Measurements from ENCODE around the gene NR1D1. TPM values are rescaled to one million over a fixed set of nuclear protein-coding genes. Genes with fewer than 3 reads are reported as not detected.

Gene NR1D1
- total RNA-seq, 1 donor from 2014 or later: 3.7 TPM

- intact Hi-C loops (cut with micrococcal nuclease): loop anchor here (1.0 to 2.0 kb wide), 2 partner anchors 13 to 101 kb away; partner anchors contain the start of gene MED24
Measured at GRCh38 chr17:40067710-40068109, 32.7 kb downstream of the NR1D1 start.

- intact Hi-C loops (cut with micrococcal nuclease): no loop called here
Measured at GRCh38 chr17:40065769-40066510, 34.4 kb downstream of the NR1D1 start.

GRCh38 chr17:40064971-40065768, 35.2 kb downstream of the NR1D1 start:
- intact Hi-C loops (cut with micrococcal nuclease): no loop called here

GRCh38 chr17:40063901-40064531, 36.4 kb downstream of the NR1D1 start:
- intact Hi-C loops (cut with micrococcal nuclease): loop anchor here (1.0 to 2.0 kb wide), 4 partner anchors 10 to 77 kb away; partner anchors contain the start of genes CASC3 and MED24

- intact Hi-C loops (cut with micrococcal nuclease): loop anchor here (1.0 to 2.0 kb wide), 4 partner anchors 9 to 78 kb away; partner anchors contain the start of genes CASC3 and MED24
Measured at GRCh38 chr17:40063187-40063771, 37.1 kb downstream of the NR1D1 start.

GRCh38 chr17:40062329-40063186, 37.8 kb downstream of the NR1D1 start, which contains the start of gene THRA:
TSS of gene THRA (plus strand) at chr17:40062965. CDS start at chr17:40074489, 11,524 bp downstream.
- intact Hi-C loops (cut with micrococcal nuclease): loop anchor here (1.0 to 2.0 kb wide), 4 partner anchors 8 to 78 kb away; partner anchors contain the start of genes CASC3 and MED24

GRCh38 chr17:40061609-40062038, 38.8 kb downstream of the NR1D1 start:
- intact Hi-C loops (cut with micrococcal nuclease): loop anchor here (2.0 kb wide), 2 partner anchors 49 to 79 kb away; partner anchors contain the start of gene CASC3

GRCh38 chr17:40060887-40061608, 39.3 kb downstream of the NR1D1 start:
- intact Hi-C loops (cut with micrococcal nuclease): no loop called here

GRCh38 chr17:40059729-40060475, 40.5 kb downstream of the NR1D1 start:
- intact Hi-C loops (cut with micrococcal nuclease): no loop called here

- intact Hi-C loops (cut with micrococcal nuclease): no loop called here
Measured at GRCh38 chr17:40058865-40059264, 41.5 kb downstream of the NR1D1 start.

GRCh38 chr17:40058186-40058784, 42.1 kb downstream of the NR1D1 start:
- intact Hi-C loops (cut with micrococcal nuclease): no loop called here

GRCh38 chr17:40056379-40057015, 43.9 kb downstream of the NR1D1 start:
- intact Hi-C loops (cut with micrococcal nuclease): no loop called here

Other genes with a start within 250 kb of the NR1D1 start
- 36.1 and 37.6 TPM in 2 replicates for gene IKZF3, start 236.3 kb downstream of the NR1D1 start, total RNA-seq
- 0.22 TPM in 1 of 2 replicates, not detected in the other for gene ZPBP2, start 232.4 kb downstream of the NR1D1 start, total RNA-seq
- gene GSDMB, start 182.0 kb downstream of the NR1D1 start, total RNA-seq: 87.5 and 92.1 TPM in 2 replicates
- gene ORMDL3, start 173.0 kb downstream of the NR1D1 start, total RNA-seq: 243 and 250 TPM in 2 replicates
- gene LRRC3C, start 172.9 kb downstream of the NR1D1 start, total RNA-seq: not detected in 2 replicates
- 2.5 and 2.8 TPM in 2 replicates for gene GSDMA, start 137.6 kb downstream of the NR1D1 start, total RNA-seq
- 130 and 132 TPM in 2 replicates for gene PSMD3, start 119.8 kb downstream of the NR1D1 start, total RNA-seq
- not detected in 2 replicates for gene CSF3, start 85.1 kb downstream of the NR1D1 start, total RNA-seq
- gene MED24, start 46.2 kb downstream of the NR1D1 start, total RNA-seq: 90.9 and 107 TPM in 2 replicates
- 1.6 and 1.8 TPM in 2 replicates for gene THRA, start 37.6 kb downstream of the NR1D1 start, total RNA-seq
- gene MSL1, start 21.4 kb upstream of the NR1D1 start, total RNA-seq: 78.7 and 83.6 TPM in 2 replicates
- gene CASC3, start 39.9 kb upstream of the NR1D1 start, total RNA-seq: 90.5 and 95.1 TPM in 2 replicates
- 7.4 and 9.6 TPM in 2 replicates for gene RAPGEFL1, start 76.9 kb upstream of the NR1D1 start, total RNA-seq
- gene WIPF2, start 118.7 kb upstream of the NR1D1 start, total RNA-seq: 26.8 and 29.1 TPM in 2 replicates
- gene CDC6, start 187.3 kb upstream of the NR1D1 start, total RNA-seq: 72.0 and 78.3 TPM in 2 replicates
- 27.7 and 28.8 TPM in 2 replicates for gene RARA, start 208.6 kb upstream of the NR1D1 start, total RNA-seq